ENCODE measurements around the gene GPR139. TPM values are rescaled to one million over a fixed set of nuclear protein-coding genes. Genes with fewer than 3 reads are reported as not detected.

Gene GPR139
- total RNA-seq = not detected

GRCh38 chr16:20073203-20074098 is at the start of gene GPR139:
Gene GPR139, minus strand, starts transcription at chr16:20073890. Its CDS starts 274 bp downstream, at chr16:20073616.
- Histone ChIP-seq H3K4me3 (no peak within 1 kb of the TSS), H3K27me3 (peaks cover 6% of the 10 kb centered on the region)
- no peak for TF ChIP-seq CTCF (IDR thresholded peaks at IDR 0.05)
- no peak for TF ChIP-seq POLR2A (IDR thresholded peaks at IDR 0.05)

GRCh38 chr16:20122011-20122410 is 48.3 kb upstream of the GPR139 start:
- Histone ChIP-seq H3K4me1 (no peaks in the 10 kb centered on the region), H3K27me3 (no peaks in the 10 kb centered on the region), H3K9me3 (no peaks in the 10 kb centered on the region), H3K27ac (no peak overlapping the region), H3K36me3 (no peaks in the 10 kb centered on the region), H3K4me3 (no peak overlapping the region)
- intact Hi-C loops (cut with DNase I) = no loop called here
- no peak for DNase-seq (ENCODE audit: extremely low spot score in 2 of 2)
- TF ChIP-seq POLR2AphosphoS5 (IDR thresholded peaks at IDR 0.05; ENCODE audit: insufficient read depth in 1 of 2, low read depth in 1 of 2) (no peak), CTCF (IDR thresholded peaks at IDR 0.05) (no peak), POLR2A (IDR thresholded peaks at IDR 0.05) (no peak)

More at GRCh38 chr16:20073203-20074098, at the start of gene GPR139:
- no peak within 1 kb of the TSS for H3K27ac ChIP-seq
- peak in 1 of 2 donors; percentile 61 for DNase-seq (ENCODE audit: extremely low spot score in 2 of 2)
- no peaks in the 10 kb centered on the region for H3K9me3 ChIP-seq
- intact Hi-C loops (cut with DNase I) = no loop called here
- H3K4me1 ChIP-seq = no peaks in the 10 kb centered on the region
- no peaks in the 10 kb centered on the region for H3K36me3 ChIP-seq

- no peak overlapping the region for H3K4me3 ChIP-seq
- no peaks in the 10 kb centered on the region for H3K27me3 ChIP-seq
- intact Hi-C loops (cut with DNase I) = no loop called here
- no peaks in the 10 kb centered on the region for H3K9me3 ChIP-seq
- no peaks in the 10 kb centered on the region for H3K36me3 ChIP-seq
- TF ChIP-seq CTCF (IDR thresholded peaks at IDR 0.05) = no peak
- TF ChIP-seq POLR2A (IDR thresholded peaks at IDR 0.05) = no peak
- no peak for TF ChIP-seq POLR2AphosphoS5 (IDR thresholded peaks at IDR 0.05; ENCODE audit: insufficient read depth in 1 of 2, low read depth in 1 of 2)
- DNase-seq (ENCODE audit: extremely low spot score in 2 of 2) = no peak
- no peaks in the 10 kb centered on the region for H3K4me1 ChIP-seq
- H3K27ac ChIP-seq = no peak overlapping the region
Measured at GRCh38 chr16:20114356-20114755, 40.7 kb upstream of the GPR139 start.

- intact Hi-C loops (cut with DNase I) = no loop called here
- Histone ChIP-seq H3K4me3 (no peak overlapping the region), H3K27ac (no peak overlapping the region), H3K9me3 (no peaks in the 10 kb centered on the region), H3K27me3 (no peaks in the 10 kb centered on the region), H3K36me3 (no peaks in the 10 kb centered on the region), H3K4me1 (no peaks in the 10 kb centered on the region)
- DNase-seq (ENCODE audit: extremely low spot score in 2 of 2) = no peak
- no peak for TF ChIP-seq CTCF (IDR thresholded peaks at IDR 0.05)
- TF ChIP-seq POLR2AphosphoS5 (IDR thresholded peaks at IDR 0.05; ENCODE audit: insufficient read depth in 1 of 2, low read depth in 1 of 2) = no peak
- no peak for TF ChIP-seq POLR2A (IDR thresholded peaks at IDR 0.05)
Measured at GRCh38 chr16:20111143-20111542, 37.5 kb upstream of the GPR139 start.

GRCh38 chr16:20107083-20107482 is 33.4 kb upstream of the GPR139 start:
- TF ChIP-seq POLR2AphosphoS5 (IDR thresholded peaks at IDR 0.05; ENCODE audit: insufficient read depth in 1 of 2, low read depth in 1 of 2) (no peak), CTCF (IDR thresholded peaks at IDR 0.05) (no peak), POLR2A (IDR thresholded peaks at IDR 0.05) (no peak)
- H3K4me1 ChIP-seq = no peaks in the 10 kb centered on the region
- intact Hi-C loops (cut with DNase I) = no loop called here
- H3K4me3 ChIP-seq = no peak overlapping the region
- no peaks in the 10 kb centered on the region for H3K36me3 ChIP-seq
- no peaks in the 10 kb centered on the region for H3K9me3 ChIP-seq
- no peaks in the 10 kb centered on the region for H3K27me3 ChIP-seq
- no peak for DNase-seq (ENCODE audit: extremely low spot score in 2 of 2)
- no peak overlapping the region for H3K27ac ChIP-seq
